Activated T-cell treated with anti-CD3 and anti-CD28 coated beads, Interleukin-2, amount 50 U/mL, for 48 hours (primary cell): Measurements from ENCODE around the gene TFPT.
A peak's percentile ranks its signal among the peaks of the same experiment; 100 is the strongest.

Source experiments
- DNase-seq, 2 experiments: peaks; one replicate each; pipeline ENCODE4 v3.0.0-alpha.2; 2020

TFPT gene

GRCh38 chr19:54148158-54148557 lies 32.7 kb upstream of the TFPT start:
- DNase-seq = no peak

GRCh38 chr19:54147676-54148075 lies 32.2 kb upstream of the TFPT start:
- no peak for DNase-seq

- DNase-seq = no peak
Measured at GRCh38 chr19:54145541-54146158, 30.2 kb upstream of the TFPT start.

- DNase-seq = no peak
Measured at GRCh38 chr19:54142166-54142780, 26.8 kb upstream of the TFPT start.

- no peak for DNase-seq
Measured at GRCh38 chr19:54141356-54141755, 25.9 kb upstream of the TFPT start.

GRCh38 chr19:54138489-54139256 lies 23.2 kb upstream of the TFPT start:
- peak; percentile 63 to 67 for DNase-seq

GRCh38 chr19:54137699-54138488 lies 22.4 kb upstream of the TFPT start, which contains the start of gene CNOT3:
Gene CNOT3 (plus strand): TSS chr19:54137762. CDS start chr19:54142979, 5,217 bp downstream.
- peak; percentile 43 to 46 for DNase-seq

GRCh38 chr19:54136864-54137698 lies 21.6 kb upstream of the TFPT start:
- DNase-seq = peak; percentile 98 to 99

- DNase-seq = no peak
Measured at GRCh38 chr19:54136086-54136863, 20.8 kb upstream of the TFPT start.

- DNase-seq = no peak
Measured at GRCh38 chr19:54133957-54134590, 18.6 kb upstream of the TFPT start.

- no peak for DNase-seq
Measured at GRCh38 chr19:54133312-54133956, 18.0 kb upstream of the TFPT start.

- DNase-seq = no peak
Measured at GRCh38 chr19:54129617-54129996, 14.2 kb upstream of the TFPT start.

GRCh38 chr19:54128796-54129616 lies 13.5 kb upstream of the TFPT start:
- DNase-seq = no peak

GRCh38 chr19:54128441-54128725 lies 12.9 kb upstream of the TFPT start:
- no peak for DNase-seq

- no peak for DNase-seq
Measured at GRCh38 chr19:54127688-54128440, 12.4 kb upstream of the TFPT start.

- DNase-seq = no peak
Measured at GRCh38 chr19:54125713-54126112, 10.3 kb upstream of the TFPT start.

- DNase-seq = no peak
Measured at GRCh38 chr19:54124393-54124792, 8.9 kb upstream of the TFPT start.

- no peak for DNase-seq
Measured at GRCh38 chr19:54123682-54124081, 8.2 kb upstream of the TFPT start.

- DNase-seq = no peak
Measured at GRCh38 chr19:54121259-54121658, 5.8 kb upstream of the TFPT start.
